Adrenal gland (tissue), 5 donors: ENCODE measurements around the gene WNT3A.

Experiments used
- CTCF ChIP-seq, 6 experiments: fragments of 450-650 bp in 4 of 6; fragments of 200-600 bp in 2 of 6; sonication (generic) in 1 of 6; IDR thresholded peaks; 1 replicate in 5 of 6; 2 replicates in 1 of 6; pipeline versions ENCODE4 v1.5.1 to v1.8.0; 2016 to 2021; ENCODE audit warnings: antibody characterized with exemption in 6 of 6, mild to moderate bottlenecking in 2 of 6, moderate library complexity in 1 of 6
- POLR2A ChIP-seq, 2 donors: fragments of 450-650 bp; IDR thresholded peaks; one replicate each; pipeline ENCODE4 v1.6.1; 2017; ENCODE audit warnings: antibody characterized with exemption in 2 of 2, mild to moderate bottlenecking in 2 of 2, moderate library complexity in 1 of 2
- donor health status: DM: no; HTN: no; CAD: no.

- TF ChIP-seq CTCF (IDR thresholded peaks at IDR 0.05) = no peak
- TF ChIP-seq POLR2A (IDR thresholded peaks at IDR 0.05) = no peak
These were observed 34.5 kb downstream of the WNT3A start for GRCh38 chr1:228041316-228041715.
